Nephron progenitor cell (in vitro differentiated cells): Measurements from ENCODE around the gene BAIAP2L1.

Experiments used
- DNase-seq: peaks from one replicate; pipeline ENCODE4 v3.0.0; 2021
- H3K27ac Mint-ChIP-seq: 2 replicates; pipeline ENCODE4 v1.8.0; 2021; ENCODE audit warnings: mild to moderate bottlenecking, moderate library complexity, mixed read lengths
- H3K27me3 Mint-ChIP-seq: 2 replicates; pipeline ENCODE4 v1.8.0; 2021; ENCODE audit warnings: mild to moderate bottlenecking, low read depth, mixed read lengths; ENCODE audit not compliant: poor library complexity
- H3K36me3 Mint-ChIP-seq: 2 replicates; pipeline ENCODE4 v1.8.0; 2021; ENCODE audit warnings: low read depth, mixed read lengths
- H3K4me1 Mint-ChIP-seq: 2 replicates; pipeline ENCODE4 v1.8.0; 2021; ENCODE audit warnings: mixed read lengths
- H3K4me3 Mint-ChIP-seq: 2 replicates; pipeline ENCODE4 v1.8.0; 2021; ENCODE audit warnings: mild to moderate bottlenecking, moderate library complexity, mixed read lengths
- H3K9me3 Mint-ChIP-seq: 2 replicates; pipeline ENCODE4 v1.8.0; 2021; ENCODE audit warnings: mild to moderate bottlenecking, moderate library complexity, mixed read lengths
- TF ChIP-seq, protein P1 (sequence below): fragments of 200-600 bp; sonication (generic); IDR thresholded peaks from 2 replicates; pipeline ENCODE4 v1.5.0; 2021; ENCODE audit warnings: antibody characterized with exemption

The BAIAP2L1 gene

GRCh38 chr7:98374285-98374680 lies 26.6 kb downstream of the BAIAP2L1 start:
- Mint-ChIP-seq H3K4me1 (no peaks in the 10 kb centered on the region), H3K4me3 (no peak overlapping the region), H3K36me3 (peaks cover 1% of the 10 kb centered on the region), H3K27ac (no peak overlapping the region), H3K9me3 (no peaks in the 10 kb centered on the region), H3K27me3 (no peaks in the 10 kb centered on the region)
- TF ChIP-seq, protein P1, sequence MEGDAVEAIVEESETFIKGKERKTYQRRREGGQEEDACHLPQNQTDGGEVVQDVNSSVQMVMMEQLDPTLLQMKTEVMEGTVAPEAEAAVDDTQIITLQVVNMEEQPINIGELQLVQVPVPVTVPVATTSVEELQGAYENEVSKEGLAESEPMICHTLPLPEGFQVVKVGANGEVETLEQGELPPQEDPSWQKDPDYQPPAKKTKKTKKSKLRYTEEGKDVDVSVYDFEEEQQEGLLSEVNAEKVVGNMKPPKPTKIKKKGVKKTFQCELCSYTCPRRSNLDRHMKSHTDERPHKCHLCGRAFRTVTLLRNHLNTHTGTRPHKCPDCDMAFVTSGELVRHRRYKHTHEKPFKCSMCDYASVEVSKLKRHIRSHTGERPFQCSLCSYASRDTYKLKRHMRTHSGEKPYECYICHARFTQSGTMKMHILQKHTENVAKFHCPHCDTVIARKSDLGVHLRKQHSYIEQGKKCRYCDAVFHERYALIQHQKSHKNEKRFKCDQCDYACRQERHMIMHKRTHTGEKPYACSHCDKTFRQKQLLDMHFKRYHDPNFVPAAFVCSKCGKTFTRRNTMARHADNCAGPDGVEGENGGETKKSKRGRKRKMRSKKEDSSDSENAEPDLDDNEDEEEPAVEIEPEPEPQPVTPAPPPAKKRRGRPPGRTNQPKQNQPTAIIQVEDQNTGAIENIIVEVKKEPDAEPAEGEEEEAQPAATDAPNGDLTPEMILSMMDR, result no peak
- no peak for DNase-seq

DNA sequence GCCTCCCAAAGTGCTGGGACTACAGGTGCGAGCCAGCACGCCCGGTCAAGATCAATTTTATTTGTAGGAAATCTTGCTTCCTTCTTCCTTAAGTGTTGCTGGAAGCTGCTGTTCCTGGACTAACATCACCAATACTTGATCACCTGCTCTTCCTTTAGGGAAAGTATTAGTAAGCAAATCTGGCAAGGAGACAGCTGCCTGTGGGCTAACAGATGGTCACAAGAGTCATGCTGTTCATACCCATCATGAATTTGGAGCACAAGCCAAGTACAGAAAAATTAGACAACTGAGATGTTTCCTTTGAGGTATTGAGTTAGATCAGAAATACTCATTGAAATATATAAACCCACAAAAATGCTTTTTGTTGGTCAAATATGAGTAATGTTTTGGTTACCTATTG lies 27.9 kb downstream of the BAIAP2L1 start:
- no peak for DNase-seq
- H3K27ac Mint-ChIP-seq, result no peak overlapping the region

DNA sequence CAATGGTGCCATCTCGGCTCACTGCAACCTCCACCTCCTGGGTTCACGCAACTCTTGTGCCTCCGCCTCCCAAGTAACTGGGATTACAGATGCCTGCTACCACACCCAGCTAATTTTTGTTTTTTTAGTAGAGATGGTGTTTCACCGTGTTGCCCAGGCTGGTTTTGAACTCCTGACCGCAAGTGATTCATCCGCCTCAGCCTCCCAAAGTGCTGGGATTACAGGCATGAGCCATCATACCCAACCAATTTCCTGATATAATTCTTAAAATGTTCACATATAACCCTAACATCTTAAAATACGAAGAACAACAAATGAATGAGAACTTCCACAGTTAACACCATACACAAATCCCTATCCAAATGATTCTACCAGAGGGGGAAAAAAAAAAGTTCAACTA lies 31.2 kb downstream of the BAIAP2L1 start:
- Mint-ChIP-seq H3K4me1 (no peaks in the 10 kb centered on the region), H3K27ac (no peak overlapping the region), H3K4me3 (no peak overlapping the region), H3K27me3 (peaks cover 2% of the 10 kb centered on the region), H3K36me3 (peaks cover 18% of the 10 kb centered on the region), H3K9me3 (peaks cover 3% of the 10 kb centered on the region)
- TF ChIP-seq, protein P1, result no peak
- DNase-seq, result no peak

More for the DNA sequence above, 27.9 kb downstream of the BAIAP2L1 start:
- H3K27me3 Mint-ChIP-seq, result no peaks in the 10 kb centered on the region
- no peaks in the 10 kb centered on the region for H3K4me1 Mint-ChIP-seq
- peaks cover 5% of the 10 kb centered on the region for H3K36me3 Mint-ChIP-seq
- TF ChIP-seq, protein P1, result no peak
- H3K9me3 Mint-ChIP-seq, result no peaks in the 10 kb centered on the region
- H3K4me3 Mint-ChIP-seq, result no peak overlapping the region

DNA sequence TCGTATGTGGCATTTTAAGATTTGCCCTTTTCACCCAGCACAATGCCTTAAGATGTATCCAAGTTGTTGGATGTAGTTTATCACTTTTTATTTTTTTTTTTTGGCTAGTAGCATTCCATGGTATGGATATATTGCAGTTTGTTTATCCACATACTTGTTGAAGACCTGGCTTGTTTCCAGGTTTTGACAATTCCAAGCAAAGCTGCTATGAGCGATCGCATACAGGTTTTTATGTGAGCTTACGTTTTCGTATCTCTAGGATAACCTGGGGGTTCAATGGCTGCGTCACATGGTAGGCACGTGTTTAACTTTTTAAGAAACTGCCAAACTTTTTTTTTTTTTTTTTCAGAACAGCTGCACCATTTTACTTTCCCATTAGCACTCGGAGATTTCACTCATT lies 32.2 kb downstream of the BAIAP2L1 start:
- Mint-ChIP-seq H3K27me3 (peaks cover 2% of the 10 kb centered on the region), H3K9me3 (peaks cover 3% of the 10 kb centered on the region), H3K4me1 (no peaks in the 10 kb centered on the region), H3K36me3 (peaks cover 18% of the 10 kb centered on the region), H3K27ac (no peak overlapping the region), H3K4me3 (no peak overlapping the region)
- TF ChIP-seq, protein P1, result no peak
- DNase-seq, result no peak

DNA sequence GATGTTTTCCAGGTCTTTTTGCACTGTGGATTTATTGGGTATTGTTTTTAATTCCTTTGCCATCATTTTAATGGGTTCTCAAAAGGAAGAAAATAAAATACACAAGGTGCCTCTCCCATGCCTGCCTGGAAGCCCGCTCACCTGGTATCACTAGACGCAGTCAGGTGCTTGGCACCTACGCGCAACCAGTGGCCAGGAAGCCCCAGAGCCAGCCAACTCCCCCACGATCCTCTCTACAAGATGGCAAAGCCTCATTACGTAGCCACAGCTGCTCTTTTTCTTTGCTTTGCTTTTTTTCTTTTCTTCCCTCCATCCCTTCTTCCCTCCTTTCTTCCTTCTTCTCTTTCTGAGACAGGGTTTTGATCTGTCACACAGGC lies 34.3 kb downstream of the BAIAP2L1 start:
- Mint-ChIP-seq H3K27me3 (peaks cover 2% of the 10 kb centered on the region), H3K9me3 (peaks cover 3% of the 10 kb centered on the region), H3K4me1 (no peaks in the 10 kb centered on the region), H3K36me3 (peaks cover 18% of the 10 kb centered on the region), H3K4me3 (no peak overlapping the region), H3K27ac (no peak overlapping the region)
- DNase-seq, result no peak
- TF ChIP-seq, protein P1, result no peak

GRCh38 chr7:98365863-98366561 lies 34.9 kb downstream of the BAIAP2L1 start:
- H3K36me3 Mint-ChIP-seq, result peaks cover 18% of the 10 kb centered on the region
- no peak overlapping the region for H3K4me3 Mint-ChIP-seq
- peaks cover 2% of the 10 kb centered on the region for H3K27me3 Mint-ChIP-seq
- H3K9me3 Mint-ChIP-seq, result peaks cover 3% of the 10 kb centered on the region
- H3K4me1 Mint-ChIP-seq, result no peaks in the 10 kb centered on the region
- no peak overlapping the region for H3K27ac Mint-ChIP-seq
- TF ChIP-seq, protein P1, result no peak
- DNase-seq, result no peak
